K562 (cell line): ENCODE data around the gene GPX6. TPM values are rescaled to one million over a fixed set of nuclear protein-coding genes. Genes with fewer than 3 reads are reported as not detected.

Experiments
- ATAC-seq: fragments of 200-7000 bp; cut with Tn5 transposase; 3 replicates; pipeline ENCODE4 v1.9.1; 2020; ENCODE audit warnings: moderate library complexity
- BruUV-seq: library from RNA; stranded (reverse); fragments of 400-500 nt; replicated peaks from 2 replicates; lab custom pipeline; 2021; lab: Mats Ljungman, UMichigan
- CTCF ChIA-PET: fragments of 300-600 bp; formaldehyde crosslinking; extraction: SDS; loops from one replicate; lab custom pipeline; 2021; ENCODE audit warnings: low intra/inter-chr PET ratio; lab: Yijun Ruan, JAX
- POLR2A ChIA-PET: fragments of 300-600, 350-650 bp; sonication (Branson Sonifier 250); formaldehyde crosslinking; extraction: SDS; loops from one replicate; lab custom pipeline; 2021; ENCODE audit warnings: antibody characterized with exemption, inconsistent platforms; lab: Yijun Ruan, JAX
- DNase-seq, 4 experiments: peaks; one replicate each; pipeline versions ENCODE4 v3.0.0 to v3.0.0-alpha.2; 2011 to 2018; ENCODE audit warnings: low spot score in 3 of 4, mixed read lengths in 3 of 4; ENCODE audit errors: extremely low read depth in 1 of 4
- FAIRE-seq: peaks from 2 replicates; lab custom pipeline; 2011; peaks lifted over from hg19 to GRCh38; lab: Jason Lieb, UNC
- H2AFZ ChIP-seq: 2 replicates; pipeline ENCODE4 v1.6.0; 2011; ENCODE audit warnings: low read depth, low read length, control low read depth, inconsistent platforms
- H3K27ac ChIP-seq: fragments of 200-600 bp; 3 replicates; pipeline ENCODE4 v1.8.0; 2011; ENCODE audit warnings: low read depth, mild to moderate bottlenecking, control low read depth, inconsistent platforms, low read length, moderate library complexity, mixed read lengths; ENCODE audit errors: extremely low read depth
- H3K27me3 ChIP-seq, 2 experiments: fragments of 300-600 bp in 1 of 2; 2 replicates in 1 of 2; 3 replicates in 1 of 2; pipeline versions ENCODE4 v1.6.0 to v1.8.0; 2011; ENCODE audit warnings: inconsistent platforms in 2 of 2, low read length in 2 of 2, mild to moderate bottlenecking in 1 of 2, mixed read lengths in 1 of 2, moderate library complexity in 1 of 2; ENCODE audit not compliant: control insufficient read depth in 2 of 2, insufficient read depth in 2 of 2
- H3K36me3 ChIP-seq: fragments of 300-600 bp; 3 replicates; pipeline ENCODE4 v1.8.0; 2011; ENCODE audit warnings: mild to moderate bottlenecking, low read length, inconsistent platforms; ENCODE audit not compliant: control insufficient read depth, insufficient read depth
- H3K4me1 ChIP-seq, 2 experiments: fragments of 200-600 bp in 1 of 2; replicated peaks in 1 of 2; 2 replicates in 1 of 2; 3 replicates in 1 of 2; pipeline versions ENCODE4 v1.5.1 to v1.8.0; 2011; ENCODE audit warnings: inconsistent platforms in 2 of 2, low read length in 2 of 2, mild to moderate bottlenecking in 1 of 2, mixed read lengths in 1 of 2, moderate library complexity in 1 of 2; ENCODE audit not compliant: control insufficient read depth in 2 of 2, insufficient read depth in 2 of 2
- H3K4me2 ChIP-seq: 2 replicates; pipeline ENCODE4 v1.6.1; 2011; ENCODE audit warnings: low read length, control low read depth, inconsistent platforms, mixed read lengths; ENCODE audit not compliant: insufficient read depth
- H3K4me3 ChIP-seq: fragments of 200-600 bp; sonication (generic), shearing (Covaris generic); 2 replicates; pipeline ENCODE4 v1.5.1; 2016; ENCODE audit warnings: control low read depth, inconsistent platforms
- H3K79me2 ChIP-seq: fragments of 200-600 bp; 3 replicates; pipeline ENCODE4 v1.8.0; 2011; ENCODE audit warnings: low read length, inconsistent platforms; ENCODE audit not compliant: control insufficient read depth, insufficient read depth
- H3K9ac ChIP-seq, 2 experiments: 2 replicates each; pipeline versions ENCODE4 v1.6.0 to v1.6.1; 2011; ENCODE audit warnings: low read depth in 2 of 2, low read length in 2 of 2, control low read depth in 1 of 2, inconsistent platforms in 1 of 2, mild to moderate bottlenecking in 1 of 2, mixed read lengths in 1 of 2; ENCODE audit not compliant: insufficient read depth in 1 of 2
- H3K9me1 ChIP-seq: one replicate; pipeline ENCODE4 v1.6.0; 2011; ENCODE audit warnings: inconsistent platforms, mild to moderate bottlenecking, low read length, moderate library complexity; ENCODE audit not compliant: control insufficient read depth, insufficient read depth
- H3K9me3 ChIP-seq: replicated peaks from 2 replicates; pipeline ENCODE4 v1.5.1; 2011; ENCODE audit warnings: low read depth, low read length, inconsistent platforms; ENCODE audit not compliant: control insufficient read depth, insufficient read depth
- H4K20me1 ChIP-seq: replicated peaks from 2 replicates; pipeline ENCODE4 v1.6.1; 2011; ENCODE audit warnings: low read length, inconsistent platforms, mixed read lengths; ENCODE audit not compliant: control insufficient read depth, insufficient read depth
- ATF3 ChIP-seq, 2 experiments: fragments of 450-650 bp in 1 of 2; sonication (generic) in 1 of 2; formaldehyde crosslinking in 1 of 2; IDR thresholded peaks in 1 of 2; conservative IDR thresholded peaks in 1 of 2; 2 replicates each; pipeline versions ENCODE4 v1.6.1 to v1.8.1; 2016 to 2023; ENCODE audit warnings: mild to moderate bottlenecking in 2 of 2, moderate library complexity in 2 of 2, inconsistent platforms in 1 of 2, missing genetic modification reagents in 1 of 2
- CEBPB ChIP-seq: fragments of 450-650 bp; IDR thresholded peaks from 2 replicates; pipeline ENCODE4 v1.6.1; 2016; ENCODE audit warnings: missing genetic modification characterization, missing compliant biosample characterization
- CEBPG ChIP-seq, 3 experiments: fragments of 200-800 bp in 1 of 3; sonication (Bioruptor generic) in 1 of 3; sonication (generic) in 1 of 3; formaldehyde crosslinking in 1 of 3; IDR thresholded peaks in 2 of 3; conservative IDR thresholded peaks in 1 of 3; 2 replicates each; pipeline versions ENCODE4 v1.6.1 to v1.8.0; 2016 to 2022; ENCODE audit warnings: missing compliant biosample characterization in 2 of 3, missing genetic modification characterization in 2 of 3, mild to moderate bottlenecking in 1 of 3, missing genetic modification reagents in 1 of 3
- ELF4 ChIP-seq: fragments of 450-650 bp; formaldehyde crosslinking; IDR thresholded peaks from 2 replicates; pipeline ENCODE4 v1.4.0; 2022; ENCODE audit warnings: missing genetic modification characterization
- NCOR1 ChIP-seq: fragments of 450-650 bp; IDR thresholded peaks from 2 replicates; pipeline ENCODE4 v1.6.1; 2016; ENCODE audit warnings: mild to moderate bottlenecking, moderate library complexity
- NONO ChIP-seq, 2 experiments: fragments of 200-400 bp in 1 of 2; fragments of 450-650 bp in 1 of 2; formaldehyde crosslinking in 1 of 2; IDR thresholded peaks; 2 replicates each; pipeline ENCODE4 v1.6.1; 2017; ENCODE audit warnings: low read depth in 2 of 2, mild to moderate bottlenecking in 2 of 2, moderate library complexity in 2 of 2, low read length in 1 of 2
- PKNOX1 ChIP-seq: fragments of 450-650 bp; IDR thresholded peaks from 2 replicates; pipeline ENCODE4 v1.6.1; 2016
- PTTG1 ChIP-seq: fragments of 450-650 bp; IDR thresholded peaks from 2 replicates; pipeline ENCODE4 v1.6.1; 2016; ENCODE audit warnings: low read depth, mild to moderate bottlenecking, missing genetic modification characterization, missing compliant biosample characterization
- SLC30A9 ChIP-seq: fragments of 250-450 bp; sonication (Bioruptor Pico); IDR thresholded peaks from 2 replicates; pipeline ENCODE4 v1.8.0; 2022; ENCODE audit warnings: mild to moderate bottlenecking, moderate library complexity
- TRIM24 ChIP-seq, 2 experiments: fragments of 450-650 bp; IDR thresholded peaks; 2 replicates each; pipeline ENCODE4 v1.6.1; 2016
- ZEB2 ChIP-seq: fragments of 450-650 bp; IDR thresholded peaks from 2 replicates; pipeline ENCODE4 v1.6.1; 2016
- WGBS: fragments of 100-300 bp; shearing (Covaris generic); methylation state at CpG from one replicate; pipeline ENCODE4 v1.1.6; 2016; ENCODE audit warnings: low coverage, mixed read lengths; ENCODE audit not compliant: insufficient coverage; ENCODE audit errors: missing lambda C conversion rate; 5-methylcytosine and 5-hydroxymethylcytosine counted together
- in situ Hi-C: fragments of 300-500 bp; cut with MboI; formaldehyde crosslinking; loops from 4 replicates; pipeline ENCODE4 v1.15.0; 2018; ENCODE audit warnings: inconsistent platforms, mixed read lengths
- intact Hi-C: fragments of 100-400 bp; cut with micrococcal nuclease; formaldehyde crosslinking; loops from 2 replicates; pipeline ENCODE4 v1.14.2; 2022
- polyA plus RNA-seq, 8 experiments: library from polyadenylated mRNA; depleted of rRNA in 4 of 8; stranded (reverse) in 5 of 8; unstranded in 3 of 8; fragments of >200 nt; fragmentation: Nextera tagmentation in 2 of 8; fragmentation: Illumina TruSeq in 1 of 8; extraction: Ambion mirVana in 2 of 8; extraction: Trizol in 1 of 8; gene quantifications; 2 replicates each; pipeline versions ENCODE4 v1.2.1 to v1.2.3, GENCODE V29; 2011 to 2014; ENCODE audit warnings: inconsistent platforms in 1 of 8, missing spikeins in 1 of 8
- total RNA-seq, 7 experiments: library from RNA; depleted of rRNA in 6 of 7; stranded (reverse); fragments of >200 nt in 6 of 7; fragmentation: Illumina TruSeq in 2 of 7; extraction: Trizol in 2 of 7; gene quantifications; 2 replicates each; pipeline versions ENCODE4 v1.2.1 to v1.2.3, GENCODE V29; 2011 to 2021; ENCODE audit warnings: low replicate concordance in 1 of 7

Gene GPX6
- total and polyA plus RNA-seq, 9 of the 15 experiments (the other 6 are each of a cell fraction or from before 2014, with no cell fraction given), result not detected

- FAIRE-seq, result no peak
Observed at GRCh38 chr6:28485482-28485881, 30.1 kb downstream of the GPX6 start.

More at GRCh38 chr6:28485482-28485881, 30.1 kb downstream of the GPX6 start:
- in situ Hi-C loops, result no loop called here
- peaks cover 9 to 35% of the 10 kb centered on the region in 2 experiments for H3K4me1 ChIP-seq
- no peaks in the 10 kb centered on the region for H3K9me3 ChIP-seq
- peaks cover 7% of the 10 kb centered on the region for H3K79me2 ChIP-seq
- H3K4me2 ChIP-seq, result no peak overlapping the region
- no peak overlapping the region for H3K4me3 ChIP-seq
- H2AFZ ChIP-seq, result no peak overlapping the region
- CTCF ChIA-PET, result no interaction called here
- TF ChIP-seq CEBPB (tag) (peak; percentile 96), CEBPG (CRISPR knock-in tag; IDR thresholded peaks at IDR 0.05) (peak; percentile 81), CEBPG (tag; conservative IDR thresholded peaks at IDR 0.05 in 1 of 2, IDR thresholded peaks at IDR 0.05 in 1 of 2) (peak; percentile 78 to 86), SLC30A9 (CRISPR knock-in tag) (no peak), NCOR1 (no peak), ELF4 (no peak), TRIM24 (IDR thresholded peaks at IDR 0.05) (peak; percentile 67 to 69; a peak in 3 of 4 replicates), PKNOX1 (no peak), PTTG1 (tag) (no peak), NONO (IDR thresholded peaks at IDR 0.05; ENCODE audit: low read depth in 2 of 2, low read length in 1 of 2) (no peak), ATF3 (IDR thresholded peaks at IDR 0.05) (peak; percentile 46; the same call in 1 of the 2 replicates), ATF3 (CRISPR knock-in tag; conservative IDR thresholded peaks at IDR 0.05) (no peak), ZEB2 (0 out of 2 replicates have a peak, but pooled peaks have one; percentile 32)
- H3K36me3 ChIP-seq, result no peaks in the 10 kb centered on the region
- WGBS, result 89% methylated on average over 3 of the region's 3 CpGs
- H4K20me1 ChIP-seq, result no peaks in the 10 kb centered on the region
- H3K9ac ChIP-seq, result no peak overlapping the region
- ATAC-seq (no peak), DNase-seq (no peak)
- no peaks in the 10 kb centered on the region for H3K9me1 ChIP-seq
- intact Hi-C loops, result loop anchor here (5.0 kb wide), 2 partner anchors 268 to 403 kb away; partner anchors contain the start of gene ZNF165
- no peak overlapping the region for H3K27ac ChIP-seq
- no peaks in the 10 kb centered on the region for H3K27me3 ChIP-seq
- POLR2A ChIA-PET, result no interaction called here
- BruUV-seq, result no TSS peak
